Thyroid gland (tissue), 4 donors: ENCODE data around the gene PSIP1.

Experiments
- POLR2A ChIP-seq, 2 donors: fragments of 450-650 bp; IDR thresholded peaks; one replicate each; pipeline ENCODE4 v1.6.1; 2017; ENCODE audit warnings: antibody characterized with exemption in 2 of 2, mild to moderate bottlenecking in 2 of 2, moderate library complexity in 1 of 2
- TF ChIP-seq, protein P1 (sequence below), 6 experiments: fragments of 200-600 bp in 3 of 6; fragments of 450-650 bp in 3 of 6; sonication (generic) in 3 of 6; IDR thresholded peaks; one replicate each; pipeline ENCODE4 v1.5.1; 2016 to 2019; ENCODE audit warnings: antibody characterized with exemption in 6 of 6, mild to moderate bottlenecking in 2 of 6, inconsistent platforms in 1 of 6, moderate library complexity in 1 of 6

GRCh38 chr9:15499139-15499538 lies 11.6 kb downstream of the PSIP1 start:
- TF ChIP-seq, protein P1, sequence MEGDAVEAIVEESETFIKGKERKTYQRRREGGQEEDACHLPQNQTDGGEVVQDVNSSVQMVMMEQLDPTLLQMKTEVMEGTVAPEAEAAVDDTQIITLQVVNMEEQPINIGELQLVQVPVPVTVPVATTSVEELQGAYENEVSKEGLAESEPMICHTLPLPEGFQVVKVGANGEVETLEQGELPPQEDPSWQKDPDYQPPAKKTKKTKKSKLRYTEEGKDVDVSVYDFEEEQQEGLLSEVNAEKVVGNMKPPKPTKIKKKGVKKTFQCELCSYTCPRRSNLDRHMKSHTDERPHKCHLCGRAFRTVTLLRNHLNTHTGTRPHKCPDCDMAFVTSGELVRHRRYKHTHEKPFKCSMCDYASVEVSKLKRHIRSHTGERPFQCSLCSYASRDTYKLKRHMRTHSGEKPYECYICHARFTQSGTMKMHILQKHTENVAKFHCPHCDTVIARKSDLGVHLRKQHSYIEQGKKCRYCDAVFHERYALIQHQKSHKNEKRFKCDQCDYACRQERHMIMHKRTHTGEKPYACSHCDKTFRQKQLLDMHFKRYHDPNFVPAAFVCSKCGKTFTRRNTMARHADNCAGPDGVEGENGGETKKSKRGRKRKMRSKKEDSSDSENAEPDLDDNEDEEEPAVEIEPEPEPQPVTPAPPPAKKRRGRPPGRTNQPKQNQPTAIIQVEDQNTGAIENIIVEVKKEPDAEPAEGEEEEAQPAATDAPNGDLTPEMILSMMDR (IDR thresholded peaks at IDR 0.05) = no peak
- TF ChIP-seq POLR2A (IDR thresholded peaks at IDR 0.05) = no peak
